ENCODE measurements around the gene ACSF2. TPM values are rescaled to one million over a fixed set of nuclear protein-coding genes. Genes with fewer than 3 reads are reported as not detected.

The ACSF2 gene
- total RNA-seq, 1 experiment from 2014 or later, result 14.8 TPM

DNA sequence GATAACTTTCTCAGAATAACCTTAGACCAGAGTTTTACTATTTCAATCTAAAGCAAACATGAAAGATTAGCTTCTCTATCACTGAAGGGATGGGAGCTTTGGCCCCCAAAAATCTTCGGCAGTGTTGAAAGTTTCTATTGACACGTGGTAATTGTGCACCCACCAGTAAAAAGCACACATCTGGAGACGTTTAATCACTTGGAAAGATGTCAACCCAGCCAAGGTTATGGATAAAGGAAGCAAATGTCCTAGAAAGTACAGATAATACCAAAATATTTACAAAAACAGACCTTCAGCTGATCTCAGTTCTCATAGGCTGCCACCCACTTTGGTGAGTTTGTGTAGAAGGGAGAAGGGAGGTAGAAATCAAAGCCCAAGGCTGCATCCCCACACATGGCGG is 87.5 kb downstream of the ACSF2 start:
- peaks cover 5% of the 10 kb centered on the region; the same call in 1 of the 2 replicates for H3K27me3 ChIP-seq (ENCODE audit: control insufficient read depth, insufficient read depth, low read length)
- DNase-seq, result no peak
- no peak overlapping the region for H3K4me3 ChIP-seq (ENCODE audit: insufficient read depth, low read depth, low read length)
- H3K36me3 ChIP-seq (replicated peaks; ENCODE audit: control insufficient read depth, insufficient read depth, low read length), result no peaks in the 10 kb centered on the region

DNA sequence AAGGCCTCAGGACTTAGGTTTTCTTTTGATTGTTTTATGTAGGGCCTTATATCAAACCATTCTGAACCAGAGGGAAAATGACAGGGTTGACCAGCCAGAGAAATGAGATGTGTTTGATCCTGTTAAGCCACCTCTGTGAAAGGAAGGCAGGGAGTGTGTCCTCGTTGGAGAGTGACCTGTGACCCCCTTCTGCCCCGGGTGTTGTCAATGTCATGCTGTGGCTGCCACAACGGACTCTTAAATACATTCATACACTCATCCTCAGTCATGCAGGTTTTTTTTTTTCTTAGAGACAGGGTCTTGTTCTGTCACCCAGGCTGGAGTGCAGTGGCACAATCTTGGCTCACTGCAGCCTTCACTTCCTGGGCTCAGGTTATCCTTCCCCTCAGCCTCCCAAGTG is 88.4 kb downstream of the ACSF2 start:
- Histone ChIP-seq H3K27me3 (ENCODE audit: control insufficient read depth, insufficient read depth, low read length) (no peaks in the 10 kb centered on the region), H3K36me3 (replicated peaks; ENCODE audit: control insufficient read depth, insufficient read depth, low read length) (no peaks in the 10 kb centered on the region), H3K4me3 (ENCODE audit: insufficient read depth, low read depth, low read length) (no peak overlapping the region)
- DNase-seq, result no peak

DNA sequence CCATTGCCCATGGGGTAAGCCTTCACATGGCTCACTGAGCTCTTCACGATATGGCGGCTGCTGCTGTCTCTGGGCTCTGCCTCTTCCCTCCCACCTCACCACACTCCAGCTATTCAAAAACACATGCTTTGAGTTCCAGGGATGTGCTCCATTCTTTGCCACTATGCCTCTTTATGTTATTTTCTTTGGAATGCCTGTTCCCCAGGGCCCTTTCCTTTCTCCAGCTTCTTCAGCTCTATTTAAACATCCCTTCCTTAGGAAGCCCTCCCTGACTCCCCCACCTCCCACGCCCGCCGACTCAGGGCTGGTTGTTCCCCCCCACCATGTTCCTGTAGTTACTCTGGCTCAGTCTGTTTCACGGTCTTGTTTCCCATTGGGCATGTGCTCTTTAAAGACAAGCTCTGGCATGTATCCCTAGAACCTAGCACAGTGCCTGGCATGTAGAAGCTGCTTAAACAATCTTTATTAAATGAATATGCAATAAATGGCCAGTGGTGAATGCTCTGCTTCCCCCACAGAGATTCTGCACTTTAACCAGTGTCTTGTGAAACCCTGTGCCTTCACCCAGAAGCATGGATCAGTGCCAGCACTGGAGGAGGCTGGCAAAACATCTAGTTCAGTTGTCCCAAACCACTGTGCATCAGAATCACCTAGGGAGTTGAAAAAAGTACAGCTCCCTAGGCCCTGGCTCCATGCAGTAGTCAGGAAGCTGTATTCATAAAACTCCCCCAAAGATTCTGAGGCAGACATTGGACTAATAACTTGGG is 89.1 kb downstream of the ACSF2 start:
- Histone ChIP-seq H3K27me3 (ENCODE audit: control insufficient read depth, insufficient read depth, low read length) (no peaks in the 10 kb centered on the region), H3K4me3 (ENCODE audit: insufficient read depth, low read depth, low read length) (no peak overlapping the region), H3K36me3 (replicated peaks; ENCODE audit: control insufficient read depth, insufficient read depth, low read length) (no peaks in the 10 kb centered on the region)
- DNase-seq, result no peak

DNA sequence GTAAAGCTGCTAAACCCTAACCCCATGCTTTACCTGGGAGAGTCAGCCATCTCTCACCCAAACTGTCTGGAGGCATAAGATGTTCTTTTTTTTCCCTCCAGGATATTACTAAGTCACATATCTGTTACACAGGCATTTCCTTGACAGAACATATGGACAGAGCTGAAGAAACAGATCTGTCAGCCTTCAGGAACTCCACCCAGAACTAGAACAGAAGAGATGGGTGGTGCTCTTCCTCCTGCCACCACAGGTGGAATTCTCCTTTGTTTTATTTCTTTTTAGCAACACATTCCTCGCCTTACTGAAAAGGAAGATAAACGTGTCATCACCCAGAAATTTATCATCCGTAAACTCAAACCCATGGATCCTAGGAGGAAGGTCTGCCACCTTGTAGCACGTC is 91.0 kb downstream of the ACSF2 start:
- H3K4me3 ChIP-seq (ENCODE audit: insufficient read depth, low read depth, low read length), result no peak overlapping the region
- no peak for DNase-seq
- H3K27me3 ChIP-seq (ENCODE audit: control insufficient read depth, insufficient read depth, low read length), result no peaks in the 10 kb centered on the region
- H3K36me3 ChIP-seq (replicated peaks; ENCODE audit: control insufficient read depth, insufficient read depth, low read length), result no peaks in the 10 kb centered on the region

DNA sequence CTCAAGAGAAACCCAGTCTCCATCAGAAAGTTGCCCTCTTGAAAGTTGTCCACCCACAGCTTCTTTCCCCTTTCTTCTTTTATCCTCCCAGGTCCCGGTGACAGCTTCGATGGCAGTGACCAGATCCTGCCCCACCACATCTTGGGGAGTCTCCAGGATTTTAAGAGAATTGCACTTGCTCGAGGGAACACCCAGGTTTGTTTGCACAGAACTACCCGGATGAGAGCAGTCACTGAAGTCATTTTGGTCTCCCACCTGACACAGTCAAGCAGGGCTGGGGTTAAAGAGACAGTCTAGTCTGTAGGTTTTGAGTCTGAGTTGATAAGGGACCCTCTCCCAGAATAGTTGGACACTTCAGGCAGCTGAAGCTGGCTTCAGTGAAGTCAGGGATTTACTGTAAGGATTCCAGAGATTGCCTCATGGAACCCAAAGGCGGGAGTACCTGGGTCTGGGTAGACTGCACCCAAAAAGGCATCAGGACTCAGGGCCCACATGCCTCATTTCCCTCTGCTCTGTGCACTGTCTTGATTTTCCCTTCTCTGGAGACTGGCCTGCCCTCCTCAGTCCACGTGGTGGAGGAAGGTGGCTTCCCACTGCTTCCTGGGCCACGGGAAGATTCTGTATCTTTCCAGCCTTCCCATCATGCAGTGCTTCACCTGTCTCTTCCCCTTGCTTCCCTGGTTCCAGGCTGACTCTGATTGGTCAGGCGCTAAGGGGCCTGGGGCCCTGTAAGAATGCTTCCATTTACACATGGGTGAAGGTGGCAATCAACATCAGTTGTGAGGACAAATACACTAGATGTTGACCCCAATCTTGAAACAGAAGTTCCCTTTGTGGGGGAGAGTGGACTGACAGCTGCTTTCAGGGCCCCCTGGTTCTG is 91.7 kb downstream of the ACSF2 start:
- DNase-seq, result no peak
- Histone ChIP-seq H3K27me3 (ENCODE audit: control insufficient read depth, insufficient read depth, low read length) (no peaks in the 10 kb centered on the region), H3K4me3 (ENCODE audit: insufficient read depth, low read depth, low read length) (no peak overlapping the region), H3K36me3 (replicated peaks; ENCODE audit: control insufficient read depth, insufficient read depth, low read length) (no peaks in the 10 kb centered on the region)

DNA sequence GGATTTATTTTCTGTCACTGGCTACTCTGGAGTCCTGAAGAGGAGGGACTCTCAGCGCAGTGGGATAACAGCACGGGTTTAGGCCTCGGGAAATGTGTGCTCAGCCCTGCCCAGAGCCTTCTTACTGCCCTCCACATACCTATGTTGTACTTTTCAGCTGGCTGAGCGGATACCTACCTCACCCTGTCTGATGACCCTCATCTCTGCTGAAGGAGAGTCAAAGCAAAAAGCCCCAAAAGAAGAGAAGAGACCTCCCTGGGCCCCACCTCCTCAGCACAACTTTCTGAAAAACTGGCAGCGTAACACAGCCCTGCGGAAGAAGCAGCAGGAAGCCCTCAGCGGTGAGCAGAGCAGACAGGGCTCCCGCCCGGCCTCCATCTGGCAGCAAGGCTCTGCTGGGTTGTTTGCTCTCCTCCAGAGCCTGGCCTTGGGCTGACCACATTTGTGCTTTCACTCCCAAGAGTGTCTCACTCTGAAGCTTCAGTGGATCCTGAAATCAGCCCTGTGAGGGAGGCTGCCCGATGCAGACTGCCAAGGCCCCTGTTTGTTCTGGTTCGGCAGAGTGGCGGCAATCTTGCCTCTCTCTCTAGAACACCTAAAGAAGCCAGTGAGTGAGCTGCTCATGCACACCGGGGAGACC is 92.5 kb downstream of the ACSF2 start:
- Histone ChIP-seq H3K4me3 (ENCODE audit: insufficient read depth, low read depth, low read length) (no peak overlapping the region), H3K27me3 (ENCODE audit: control insufficient read depth, insufficient read depth, low read length) (no peaks in the 10 kb centered on the region), H3K36me3 (replicated peaks; ENCODE audit: control insufficient read depth, insufficient read depth, low read length) (no peaks in the 10 kb centered on the region)
- no peak for DNase-seq

DNA sequence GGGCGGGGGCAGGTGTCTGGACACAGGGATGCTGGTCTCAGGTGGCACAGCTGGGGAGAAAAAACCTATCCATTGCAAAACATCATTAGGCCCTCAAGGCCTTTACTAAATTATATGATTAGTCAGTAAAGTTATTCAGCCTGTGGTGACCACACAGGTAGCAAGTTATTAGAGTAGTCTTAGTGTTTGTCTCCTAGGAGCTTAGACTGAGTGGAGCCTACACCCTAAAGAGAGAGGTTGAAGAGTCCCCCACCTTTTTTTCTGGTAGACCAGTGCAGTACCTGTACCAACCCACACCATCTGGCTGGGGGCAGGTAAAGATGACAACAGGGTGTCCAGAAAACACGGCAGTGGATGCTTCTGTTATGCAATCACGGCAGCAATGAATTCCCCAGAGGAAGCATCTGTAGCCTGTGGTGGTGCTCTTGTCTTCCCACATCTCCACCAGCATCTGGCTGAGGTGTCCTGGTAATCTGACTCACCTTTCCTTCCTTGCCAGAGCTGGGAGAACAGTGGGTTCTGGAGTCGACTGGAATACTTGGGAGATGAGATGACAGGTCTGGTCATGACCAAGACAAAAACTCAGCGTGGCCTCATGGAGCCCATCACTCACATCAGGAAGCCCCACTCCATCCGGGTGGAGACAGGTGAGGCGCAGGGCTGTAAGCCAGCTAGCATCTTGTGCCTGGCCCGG is 93.3 kb downstream of the ACSF2 start:
- no peak for DNase-seq
- H3K36me3 ChIP-seq (replicated peaks; ENCODE audit: control insufficient read depth, insufficient read depth, low read length), result no peaks in the 10 kb centered on the region
- no peak overlapping the region for H3K4me3 ChIP-seq (ENCODE audit: insufficient read depth, low read depth, low read length)
- no peaks in the 10 kb centered on the region for H3K27me3 ChIP-seq (ENCODE audit: control insufficient read depth, insufficient read depth, low read length)

DNA sequence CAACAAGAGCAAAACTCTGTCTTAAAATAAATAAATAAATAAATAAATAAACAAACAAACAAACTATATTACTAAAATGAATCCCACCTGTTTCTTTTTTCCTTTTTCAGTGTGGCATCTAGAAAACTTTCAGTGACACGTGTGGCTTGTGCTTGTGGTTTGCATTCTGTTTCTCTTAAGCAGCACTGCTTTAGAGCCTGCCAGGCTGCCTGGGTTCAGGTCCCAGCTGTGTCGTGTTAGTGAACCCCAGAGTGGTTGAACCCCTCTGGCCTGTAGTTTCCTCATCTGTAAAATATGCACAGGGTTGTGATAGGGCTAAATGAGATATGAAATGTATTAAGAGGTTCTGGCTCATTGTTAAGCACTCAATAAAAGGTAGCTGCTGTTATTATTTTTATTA is 94.5 kb downstream of the ACSF2 start:
- H3K4me3 ChIP-seq (ENCODE audit: insufficient read depth, low read depth, low read length), result no peak overlapping the region

DNA sequence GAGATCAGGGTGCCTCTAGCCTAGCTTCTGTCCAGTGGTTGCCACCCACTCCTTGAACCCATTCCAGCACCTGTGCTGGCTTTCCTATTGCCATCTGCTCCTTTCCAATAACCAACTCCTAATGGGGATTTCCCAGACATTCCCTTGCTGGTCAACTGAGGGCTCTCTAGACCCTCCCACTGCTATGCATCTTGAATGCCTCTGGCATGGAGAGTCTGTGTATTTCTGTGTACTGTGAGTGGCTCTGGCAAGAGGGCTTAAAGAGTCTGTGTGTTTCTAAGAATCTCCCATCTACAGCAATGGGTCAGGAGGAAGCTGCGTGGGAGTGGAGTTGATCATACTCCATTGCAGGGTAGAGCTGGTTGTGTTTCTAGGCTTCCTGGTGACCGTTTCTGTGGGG is 95.5 kb downstream of the ACSF2 start:
- H3K4me3 ChIP-seq (ENCODE audit: insufficient read depth, low read depth, low read length), result no peak overlapping the region
- no peaks in the 10 kb centered on the region for H3K27me3 ChIP-seq (ENCODE audit: control insufficient read depth, insufficient read depth, low read length)
- DNase-seq, result no peak
- H3K36me3 ChIP-seq (replicated peaks; ENCODE audit: control insufficient read depth, insufficient read depth, low read length), result no peaks in the 10 kb centered on the region

More for the DNA sequence above, 94.5 kb downstream of the ACSF2 start:
- Histone ChIP-seq H3K27me3 (ENCODE audit: control insufficient read depth, insufficient read depth, low read length) (no peaks in the 10 kb centered on the region), H3K36me3 (replicated peaks; ENCODE audit: control insufficient read depth, insufficient read depth, low read length) (no peaks in the 10 kb centered on the region)
- no peak for DNase-seq

DNA sequence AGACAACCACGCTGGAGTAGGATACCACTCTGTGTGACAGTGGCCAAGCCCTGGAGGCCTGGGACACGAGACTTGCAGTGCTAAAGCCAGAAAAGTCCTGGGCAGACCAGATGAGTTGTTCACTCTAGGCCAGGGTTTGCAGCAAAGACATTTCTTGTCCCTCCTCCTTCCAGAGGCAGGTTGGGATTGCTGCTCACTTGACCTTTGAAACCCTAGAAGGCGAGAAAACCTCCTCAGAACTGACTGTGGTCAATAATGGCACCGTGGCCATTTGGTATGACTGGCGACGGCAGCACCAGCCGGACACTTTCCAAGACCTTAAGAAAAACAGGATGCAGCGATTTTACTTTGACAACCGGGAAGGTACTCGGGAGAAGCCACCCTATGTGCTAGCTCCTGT is 96.7 kb downstream of the ACSF2 start:
- no peak for DNase-seq
- H3K4me3 ChIP-seq (ENCODE audit: insufficient read depth, low read depth, low read length), result no peak overlapping the region
- no peaks in the 10 kb centered on the region for H3K36me3 ChIP-seq (replicated peaks; ENCODE audit: control insufficient read depth, insufficient read depth, low read length)
- no peaks in the 10 kb centered on the region for H3K27me3 ChIP-seq (ENCODE audit: control insufficient read depth, insufficient read depth, low read length)

DNA sequence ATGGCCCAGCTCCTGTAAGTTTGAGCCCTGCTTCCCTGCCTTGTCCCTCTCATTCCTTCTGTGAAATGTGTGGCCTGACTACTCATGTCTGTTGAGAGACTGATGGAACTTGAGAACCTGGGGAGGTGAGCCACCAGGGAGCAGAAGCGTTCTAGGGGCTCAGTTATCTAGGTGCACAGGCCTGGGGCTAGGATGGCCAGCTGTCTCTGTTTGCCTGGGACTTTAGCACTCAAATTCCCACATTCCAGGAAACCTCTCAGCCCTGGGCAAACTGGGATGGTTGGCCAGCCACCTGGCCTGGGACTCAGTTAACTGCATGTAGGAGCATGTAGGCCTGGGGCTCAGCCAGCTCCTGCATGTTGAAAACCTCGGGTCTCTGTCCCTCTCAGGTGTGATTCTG is 97.2 kb downstream of the ACSF2 start:
- DNase-seq, result no peak
- H3K27me3 ChIP-seq (ENCODE audit: control insufficient read depth, insufficient read depth, low read length), result no peaks in the 10 kb centered on the region
- no peaks in the 10 kb centered on the region for H3K36me3 ChIP-seq (replicated peaks; ENCODE audit: control insufficient read depth, insufficient read depth, low read length)
- no peak overlapping the region for H3K4me3 ChIP-seq (ENCODE audit: insufficient read depth, low read depth, low read length)

Other genes starting within 250 kb of the ACSF2 start
- gene COL1A1, start 224.6 kb upstream of the ACSF2 start, total RNA-seq (2014; rRNA removed; shearing (Covaris generic)), result 8.2 and 9.4 TPM in 2 replicates
- gene TMEM92, start 151.8 kb upstream of the ACSF2 start, total RNA-seq (2014; rRNA removed; shearing (Covaris generic)), result 7.3 and 7.5 TPM in 2 replicates
- 47.5 and 54.3 TPM in 2 replicates for gene XYLT2, start 80.1 kb upstream of the ACSF2 start, total RNA-seq (2014; rRNA removed; shearing (Covaris generic))
- gene MRPL27, start 53.0 kb upstream of the ACSF2 start, total RNA-seq (2014; rRNA removed; shearing (Covaris generic)), result 55.5 and 86.3 TPM in 2 replicates
- gene EME1, start 53.0 kb upstream of the ACSF2 start, total RNA-seq (2014; rRNA removed; shearing (Covaris generic)), result 21.7 and 28.2 TPM in 2 replicates
- gene LRRC59, start 28.7 kb upstream of the ACSF2 start, total RNA-seq (2014; rRNA removed; shearing (Covaris generic)), result 105 and 119 TPM in 2 replicates
- not detected in 2 replicates for gene CHAD, start 42.7 kb downstream of the ACSF2 start, total RNA-seq (2014; rRNA removed; shearing (Covaris generic))
- 28.4 and 38.1 TPM in 2 replicates for gene RSAD1, start 52.6 kb downstream of the ACSF2 start, total RNA-seq (2014; rRNA removed; shearing (Covaris generic))
- gene MYCBPAP, start 82.2 kb downstream of the ACSF2 start, total RNA-seq (2014; rRNA removed; shearing (Covaris generic)), result 0.62 and 3.2 TPM in 2 replicates
- 0.07 and 0.87 TPM in 2 replicates for gene EPN3, start 106.5 kb downstream of the ACSF2 start, total RNA-seq (2014; rRNA removed; shearing (Covaris generic))
- gene SPATA20, start 121.0 kb downstream of the ACSF2 start, total RNA-seq (2014; rRNA removed; shearing (Covaris generic)), result 31.0 and 42.6 TPM in 2 replicates
- gene CACNA1G, start 134.5 kb downstream of the ACSF2 start, total RNA-seq (2014; rRNA removed; shearing (Covaris generic)), result 1.5 and 1.9 TPM in 2 replicates
- 0.33 and 0.48 TPM in 2 replicates for gene ABCC3, start 208.7 kb downstream of the ACSF2 start, total RNA-seq (2014; rRNA removed; shearing (Covaris generic))